Endothelial cell of umbilical vein (primary cell): Measurements from ENCODE around the gene C1orf53.

ENCODE experiments used
- EZH2 ChIP-seq: IDR thresholded peaks from 2 replicates; pipeline ENCODE4 v1.6.1; 2012; ENCODE audit warnings: borderline replicate concordance, low read depth, mild to moderate bottlenecking, moderate library complexity, low read length, inconsistent platforms; ENCODE audit not compliant: severe bottlenecking
- FOS ChIP-seq: IDR thresholded peaks from 2 replicates; pipeline ENCODE4 v1.6.1; 2011; ENCODE audit warnings: mild to moderate bottlenecking, low read length, moderate library complexity, borderline replicate concordance; ENCODE audit not compliant: insufficient read depth
- JUN ChIP-seq: IDR thresholded peaks from 2 replicates; pipeline ENCODE4 v1.6.1; 2011; ENCODE audit warnings: borderline replicate concordance, low read depth; ENCODE audit not compliant: insufficient read length, insufficient read depth
- POLR2A ChIP-seq: IDR thresholded peaks from 2 replicates; pipeline ENCODE4 v1.6.1; 2012; ENCODE audit warnings: low read depth, mild to moderate bottlenecking, control low read depth, low read length
- POLR2AphosphoS5 ChIP-seq: IDR thresholded peaks from 2 replicates; pipeline ENCODE4 v1.6.1; 2012; ENCODE audit warnings: low read depth, mild to moderate bottlenecking, control low read depth, low read length, moderate library complexity; ENCODE audit not compliant: insufficient read depth
- TF ChIP-seq, protein P1 (sequence below), 2 donors: IDR thresholded peaks; 1 replicate in 1 of 2; 2 replicates in 1 of 2; pipeline ENCODE4 v1.5.1; 2011; ENCODE audit warnings: low read length in 2 of 2, mild to moderate bottlenecking in 2 of 2, moderate library complexity in 2 of 2, control low read depth in 1 of 2, inconsistent platforms in 1 of 2, low read depth in 1 of 2; ENCODE audit not compliant: insufficient read depth in 1 of 2; ENCODE audit errors: extremely low read depth in 1 of 2
- TF ChIP-seq, protein P2 (sequence below): IDR thresholded peaks from 2 replicates; pipeline ENCODE4 v1.6.1; 2011; ENCODE audit not compliant: insufficient read depth, insufficient read length

DNA sequence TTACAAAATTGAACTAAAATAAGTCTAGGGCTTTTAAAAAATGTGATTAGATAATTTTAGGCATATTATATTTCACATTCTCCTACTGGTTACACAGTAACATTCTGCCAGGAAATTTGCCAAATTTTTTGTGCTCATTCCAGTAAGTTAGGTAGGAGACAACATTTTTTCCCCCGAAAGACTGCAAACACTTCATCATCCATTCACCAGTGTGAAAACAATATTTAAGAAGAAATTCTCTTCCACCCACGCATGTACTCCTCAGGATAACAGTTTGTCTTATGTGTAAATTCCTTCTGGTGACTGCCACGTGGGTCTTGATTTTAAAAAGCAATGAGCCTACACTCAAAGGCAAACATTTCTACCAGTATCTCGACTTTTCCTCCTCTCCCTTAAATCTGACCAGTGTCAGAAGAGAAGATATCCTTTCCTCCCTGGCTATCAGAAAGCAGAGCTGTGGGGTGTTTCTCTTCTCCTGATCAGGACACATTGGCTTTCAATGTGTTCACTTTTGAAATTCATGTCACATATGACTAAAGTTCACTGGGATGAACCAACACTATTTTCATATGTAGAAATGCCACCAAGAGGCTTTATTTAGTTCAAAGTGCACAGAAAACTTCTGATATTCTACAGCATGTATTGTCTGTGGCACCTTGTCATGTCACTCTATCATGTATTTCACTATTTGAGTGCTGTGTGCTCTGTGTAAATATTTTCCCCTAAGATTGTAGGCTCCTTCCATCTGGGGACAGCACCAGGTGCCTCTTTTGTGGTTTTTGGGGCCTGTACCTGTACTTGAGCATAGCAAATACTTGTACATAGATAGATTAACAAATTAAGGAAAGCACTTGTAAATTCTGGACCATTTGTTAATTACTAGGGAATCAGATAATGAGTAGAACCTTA, 53.3 kb downstream of the C1orf53 start:
- TF ChIP-seq EZH2 (no peak), POLR2A (no peak), POLR2AphosphoS5 (no peak), JUN (no peak), FOS (no peak)
- TF ChIP-seq, protein P1, sequence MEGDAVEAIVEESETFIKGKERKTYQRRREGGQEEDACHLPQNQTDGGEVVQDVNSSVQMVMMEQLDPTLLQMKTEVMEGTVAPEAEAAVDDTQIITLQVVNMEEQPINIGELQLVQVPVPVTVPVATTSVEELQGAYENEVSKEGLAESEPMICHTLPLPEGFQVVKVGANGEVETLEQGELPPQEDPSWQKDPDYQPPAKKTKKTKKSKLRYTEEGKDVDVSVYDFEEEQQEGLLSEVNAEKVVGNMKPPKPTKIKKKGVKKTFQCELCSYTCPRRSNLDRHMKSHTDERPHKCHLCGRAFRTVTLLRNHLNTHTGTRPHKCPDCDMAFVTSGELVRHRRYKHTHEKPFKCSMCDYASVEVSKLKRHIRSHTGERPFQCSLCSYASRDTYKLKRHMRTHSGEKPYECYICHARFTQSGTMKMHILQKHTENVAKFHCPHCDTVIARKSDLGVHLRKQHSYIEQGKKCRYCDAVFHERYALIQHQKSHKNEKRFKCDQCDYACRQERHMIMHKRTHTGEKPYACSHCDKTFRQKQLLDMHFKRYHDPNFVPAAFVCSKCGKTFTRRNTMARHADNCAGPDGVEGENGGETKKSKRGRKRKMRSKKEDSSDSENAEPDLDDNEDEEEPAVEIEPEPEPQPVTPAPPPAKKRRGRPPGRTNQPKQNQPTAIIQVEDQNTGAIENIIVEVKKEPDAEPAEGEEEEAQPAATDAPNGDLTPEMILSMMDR (IDR thresholded peaks at IDR 0.05; ENCODE audit: extremely low read depth in 1 of 2, insufficient read depth in 1 of 2, low read depth in 1 of 2, low read length in 2 of 2): no peak
- TF ChIP-seq, protein P2, sequence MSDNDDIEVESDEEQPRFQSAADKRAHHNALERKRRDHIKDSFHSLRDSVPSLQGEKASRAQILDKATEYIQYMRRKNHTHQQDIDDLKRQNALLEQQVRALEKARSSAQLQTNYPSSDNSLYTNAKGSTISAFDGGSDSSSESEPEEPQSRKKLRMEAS: no peak
